Aorta (tissue), 5 donors: ENCODE results near the gene TCEA3. TPM values are rescaled to one million over a fixed set of nuclear protein-coding genes. Genes with fewer than 3 reads are reported as not detected.

ENCODE experiments used
- ATAC-seq: fragments of 200-7000 bp; cut with Tn5 transposase; one replicate; pipeline ENCODE4 v1.9.1; 2022; ENCODE audit warnings: moderate library complexity; ENCODE audit not compliant: low FRiP score
- DNase-seq, 2 donors: peaks; one replicate each; pipeline ENCODE4 v3.0.0-alpha.2; 2020
- H3K27ac ChIP-seq, 2 donors: one replicate each; pipeline ENCODE4 v1.5.1; 2013; ENCODE audit warnings: low read length in 2 of 2, mild to moderate bottlenecking in 2 of 2, moderate library complexity in 2 of 2, control low read depth in 1 of 2, inconsistent platforms in 1 of 2, low read depth in 1 of 2
- H3K27me3 ChIP-seq, 2 donors: one replicate each; pipeline ENCODE4 v1.6.1; 2013; ENCODE audit warnings: control low read depth in 1 of 2, low read length in 1 of 2, mild to moderate bottlenecking in 1 of 2, moderate library complexity in 1 of 2; ENCODE audit not compliant: insufficient read depth in 2 of 2, control insufficient read depth in 1 of 2
- H3K36me3 ChIP-seq, 2 donors: one replicate each; pipeline ENCODE4 v1.6.1; 2013; ENCODE audit warnings: control low read depth in 1 of 2, low read length in 1 of 2, mild to moderate bottlenecking in 1 of 2; ENCODE audit not compliant: insufficient read depth in 2 of 2, control insufficient read depth in 1 of 2
- H3K4me1 ChIP-seq, 2 donors: one replicate each; pipeline ENCODE4 v1.6.1; 2013; ENCODE audit warnings: low read length in 2 of 2, control low read depth in 1 of 2, mild to moderate bottlenecking in 1 of 2, moderate library complexity in 1 of 2; ENCODE audit not compliant: insufficient read depth in 2 of 2, control insufficient read depth in 1 of 2
- H3K4me3 ChIP-seq, 2 donors: one replicate each; pipeline ENCODE4 v1.5.1; 2013; ENCODE audit warnings: low read length in 2 of 2, control low read depth in 1 of 2, mild to moderate bottlenecking in 1 of 2
- H3K9me3 ChIP-seq: one replicate; pipeline ENCODE4 v1.6.1; 2013; ENCODE audit warnings: mild to moderate bottlenecking, low read length; ENCODE audit not compliant: control insufficient read depth
- WGBS, 2 donors: extraction: QIAGEN DNeasy Blood & Tissue Kit; methylation state at CpG; one replicate each; pipeline ENCODE4 v1.1.7; 2013; 5-methylcytosine and 5-hydroxymethylcytosine counted together
- intact Hi-C, 2 donors: fragments of 100-400 bp; cut with DNase I; formaldehyde crosslinking; loops; one replicate each; pipeline versions ENCODE4 v1.14.2 to v1.15.0; 2022
- polyA plus RNA-seq, 2 donors: library from polyadenylated mRNA; stranded (reverse); fragments of 200-250 nt; gene quantifications; one replicate each; pipeline ENCODE4 v1.2.3, GENCODE V29; 2013
- total RNA-seq, 2 donors: library from RNA; stranded (reverse); fragmentation: NEBNext Ultra II Directional; extraction: Animal tissue kit (Norgen Biotek cat#: 25700); gene quantifications; one replicate each; pipeline ENCODE4 v1.2.1, GENCODE V29; 2021
- donor health status: healthy with polysubstance abuse.
- donor health status: Bipolar disorder and iron deficiency.
- donor health status: DM: no; HTN: no; CAD: no.
- donor health status: DM: no; HTN: no; CAD: no.
- donor health status: DM: yes; HTN: yes; CAD: no.

The TCEA3 gene
- total and polyA plus RNA-seq, 4 donors, result 25.7 to 51.3 (median 34.2) TPM

DNA sequence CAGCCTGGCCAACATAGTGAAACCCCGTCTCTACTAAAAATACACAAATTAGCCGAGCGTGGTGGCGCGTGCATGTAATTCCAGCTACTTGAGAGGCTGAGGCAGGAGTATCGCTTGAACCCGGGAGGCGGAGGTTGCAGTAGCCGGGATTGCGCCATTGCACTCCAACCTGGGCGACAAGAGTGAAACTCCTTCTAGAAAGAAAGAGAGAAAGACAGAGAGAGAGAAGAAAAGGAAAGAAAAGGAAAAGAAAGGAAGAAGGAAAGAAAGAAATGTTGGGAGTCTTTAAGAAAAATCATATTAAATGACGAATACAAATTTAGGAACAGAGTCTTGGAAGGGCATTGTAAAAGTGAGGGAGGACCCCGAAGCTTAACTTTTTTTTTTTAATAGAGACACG, 78.6 kb downstream of the TCEA3 start:
- Histone ChIP-seq H3K4me1 (peaks cover 0 to 4% of the 10 kb centered on the region in 2 donors), H3K36me3 (no peaks in the 10 kb centered on the region), H3K4me3 (no peak overlapping the region), H3K27ac (no peak overlapping the region), H3K9me3 (no peaks in the 10 kb centered on the region), H3K27me3 (no peaks in the 10 kb centered on the region)
- ATAC-seq, result no peak
- intact Hi-C loops, result loop anchor here in 1 of 2 donors (10.0 kb wide), 2 partner anchors 59 to 189 kb away; partner anchors contain the start of gene E2F2
- 96 to 98% methylated on average over 14 of the region's 14 CpGs for WGBS, 2 donors
- DNase-seq, result no peak

DNA sequence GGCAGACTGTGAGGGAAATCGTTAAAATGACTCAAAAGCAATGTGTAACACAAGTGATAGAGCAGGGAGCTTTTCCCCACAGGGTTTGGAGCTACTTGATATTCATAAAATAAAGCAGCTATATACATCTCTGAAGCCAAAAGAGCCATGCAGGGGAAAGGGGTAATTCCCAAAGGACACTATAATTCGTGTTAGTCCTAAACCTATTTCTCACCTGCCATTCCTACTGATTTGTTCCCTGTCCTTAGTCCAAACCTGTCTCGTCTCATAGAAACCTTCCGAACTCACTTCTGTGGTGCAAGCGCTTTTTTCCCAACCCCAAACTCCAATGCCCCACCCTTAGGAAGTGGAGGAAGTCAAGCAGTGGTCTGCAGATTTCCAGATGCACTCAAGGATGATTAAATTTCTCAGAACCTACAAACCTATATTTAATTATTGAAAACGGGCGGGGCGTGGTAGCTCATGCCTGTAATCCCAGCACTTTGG, 79.5 kb downstream of the TCEA3 start:
- WGBS, 2 donors, result 23 to 27% methylated on average over 8 of the region's 8 CpGs
- Histone ChIP-seq H3K36me3 (no peaks in the 10 kb centered on the region), H3K27me3 (no peaks in the 10 kb centered on the region), H3K4me1 (peaks cover 0 to 4% of the 10 kb centered on the region in 2 donors), H3K4me3 (peak overlapping the region; percentile 7 to 33), H3K9me3 (no peaks in the 10 kb centered on the region), H3K27ac (peak overlapping the region; percentile 69 to 71)
- DNase-seq (no peak), ATAC-seq (peak; percentile 0)
- intact Hi-C loops, result loop anchor here (1.0 to 10.0 kb wide), 5 partner anchors 23 to 190 kb away; partner anchors contain the start of genes ASAP3 (in 1 of the 2) and E2F2 (in 1 of the 2)

DNA sequence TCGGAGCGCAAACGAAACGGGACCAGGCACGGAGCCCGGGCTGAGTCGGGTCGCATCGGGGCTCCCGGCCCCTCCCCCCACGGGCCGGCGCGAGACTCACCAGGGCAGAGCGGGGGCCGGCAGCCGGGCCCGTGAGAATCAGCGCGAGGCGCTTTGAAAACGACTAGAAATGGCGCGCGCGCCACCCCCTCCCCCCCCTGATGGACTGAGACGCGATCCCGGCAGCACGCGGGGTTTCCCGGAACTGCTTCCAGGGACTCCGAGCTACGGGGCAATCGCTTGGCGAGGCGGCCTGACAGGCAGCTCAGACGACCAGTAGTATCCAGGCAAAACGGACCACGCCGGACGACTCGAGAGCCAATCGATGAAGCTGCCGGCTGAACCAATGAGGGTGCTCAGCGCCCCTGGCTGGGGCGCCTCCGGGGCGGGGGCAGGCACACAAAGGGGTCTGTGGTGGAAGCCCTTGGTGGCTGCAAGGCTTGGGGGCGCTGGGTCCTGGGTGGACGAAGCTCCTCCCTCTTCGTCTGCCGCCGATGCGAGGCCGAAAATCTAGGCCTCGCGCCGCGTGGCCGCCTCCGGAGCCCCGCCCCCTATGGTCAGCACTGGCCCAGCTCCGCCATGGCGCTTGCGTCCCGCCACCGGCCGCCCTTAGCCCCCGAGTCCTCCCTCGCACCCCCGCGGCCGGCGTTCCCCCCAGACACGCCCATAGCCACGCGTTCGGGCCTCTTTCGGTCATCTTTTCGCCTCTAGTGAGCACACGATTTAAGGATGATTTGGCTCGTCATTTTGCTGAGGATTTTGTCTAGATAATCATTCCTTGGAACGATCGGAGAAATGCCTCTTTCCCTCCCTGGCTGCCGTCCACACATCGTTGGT, 80.2 kb downstream of the TCEA3 start, which contains the start of gene HNRNPR:
Gene HNRNPR, minus strand, starts transcription at position 174 of the 876 bp plus-strand sequence. CDS start 3,276 bp downstream, outside the sequence.
- Histone ChIP-seq H3K27ac (peak within 1 kb of the TSS; percentile 69 to 97), H3K36me3 (no peaks in the 10 kb centered on the region), H3K4me1 (peaks cover 0 to 4% of the 10 kb centered on the region in 2 donors), H3K27me3 (no peaks in the 10 kb centered on the region), H3K4me3 (peak within 1 kb of the TSS; percentile 88 to 99), H3K9me3 (no peaks in the 10 kb centered on the region)
- 0% methylated on average over 77 to 87 of the region's 87 CpGs for WGBS, 2 donors
- peak; percentile 100 for DNase-seq
- intact Hi-C loops, result loop anchor here (1.0 to 10.0 kb wide), 5 partner anchors 24 to 190 kb away; partner anchors contain the start of genes ASAP3 (in 1 of the 2) and E2F2 (in 1 of the 2)
- peak; percentile 99 for ATAC-seq

DNA sequence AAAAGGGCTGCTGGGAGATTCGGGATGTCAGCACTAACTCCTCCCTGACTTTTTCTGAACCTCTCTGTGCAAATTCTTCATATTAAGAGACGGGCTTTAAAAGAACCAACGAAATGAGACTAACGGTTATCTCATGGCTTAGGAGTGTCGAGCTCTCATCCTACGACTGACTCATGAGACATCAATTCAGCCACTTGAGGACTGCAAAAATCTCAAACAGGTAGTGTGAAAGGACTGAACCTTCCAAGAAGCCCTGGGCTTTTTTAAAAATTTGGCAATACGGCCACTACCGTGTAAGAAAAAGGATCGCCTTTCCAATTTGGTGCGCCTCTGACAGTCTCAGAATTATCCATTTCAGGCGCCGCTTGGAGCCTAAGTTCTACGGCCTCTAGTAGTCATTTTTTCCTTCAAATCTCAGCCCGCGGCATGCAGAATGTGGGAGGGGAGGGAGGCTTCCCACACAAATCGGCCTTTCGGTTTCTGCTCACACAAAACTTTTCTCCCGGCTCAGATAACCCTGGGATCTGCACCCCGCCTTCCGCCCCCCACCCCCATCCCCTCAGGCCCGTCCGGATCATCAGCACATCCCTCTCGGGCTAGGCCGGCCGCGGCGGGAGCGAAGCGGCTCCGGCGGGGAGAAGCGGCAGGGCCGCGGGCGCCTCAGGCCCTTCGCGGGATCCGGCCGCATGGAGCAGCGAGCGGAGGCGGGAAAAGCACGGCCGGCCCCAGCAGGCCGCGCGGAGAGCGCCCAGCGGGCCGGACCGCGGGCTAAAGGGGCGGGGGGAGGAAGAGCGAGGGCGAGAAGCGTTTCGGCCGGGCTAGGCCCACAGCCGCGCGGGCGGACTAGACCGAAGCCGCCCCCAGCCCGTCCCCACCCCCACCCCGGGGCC, 81.1 kb downstream of the TCEA3 start:
- ATAC-seq (peak; percentile 82), DNase-seq (peak in 1 of 2 donors; percentile 55)
- intact Hi-C loops, result loop anchor here (1.0 to 10.0 kb wide), 5 partner anchors 25 to 191 kb away; partner anchors contain the start of genes ASAP3 (in 1 of the 2) and E2F2 (in 1 of the 2)
- Histone ChIP-seq H3K9me3 (no peaks in the 10 kb centered on the region), H3K36me3 (no peaks in the 10 kb centered on the region), H3K4me3 (peak overlapping the region; percentile 88 to 99), H3K27ac (peak overlapping the region; percentile 68 to 97), H3K27me3 (no peaks in the 10 kb centered on the region), H3K4me1 (peaks cover 0 to 4% of the 10 kb centered on the region in 2 donors)
- WGBS, 2 donors, result 0 to 1% methylated on average over 61 to 66 of the region's 66 CpGs

DNA sequence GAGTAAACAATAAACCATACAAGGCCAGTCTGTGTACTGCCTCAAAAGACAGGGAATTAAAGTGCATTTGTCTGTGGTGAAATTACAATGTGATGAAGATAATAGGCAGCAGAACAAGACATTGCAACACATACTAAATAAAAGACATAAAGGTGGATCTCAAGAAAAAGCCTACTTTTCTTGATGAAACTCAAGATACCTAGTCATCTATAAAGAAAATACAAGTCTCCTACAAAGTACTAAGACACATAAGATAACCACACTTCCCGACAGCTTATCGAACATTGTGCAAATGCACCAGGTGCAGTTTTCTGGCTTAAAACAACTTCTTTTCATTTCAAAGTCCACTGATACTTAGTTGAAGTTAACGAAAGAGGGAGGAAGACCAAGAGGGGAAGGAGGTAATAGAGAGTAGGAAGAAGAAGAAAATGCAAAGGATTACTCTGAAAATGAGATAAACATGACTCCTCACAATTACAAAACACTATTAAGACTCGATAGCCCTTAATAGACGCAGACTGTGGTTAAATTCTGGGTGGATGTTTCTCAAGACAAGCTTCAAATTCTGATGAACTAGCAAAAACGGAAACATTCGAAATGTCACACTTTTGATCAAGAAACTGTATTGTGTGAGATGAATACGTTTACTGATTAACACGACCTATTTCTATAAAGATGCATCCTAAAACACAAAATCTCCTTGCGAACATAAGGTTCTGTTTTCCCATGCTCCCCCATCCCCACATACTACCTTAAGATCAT, 82.4 kb downstream of the TCEA3 start:
- DNase-seq (no peak), ATAC-seq (no peak)
- H3K27ac ChIP-seq, result no peak overlapping the region
- intact Hi-C loops, result loop anchor here (5.0 to 10.0 kb wide), 4 partner anchors 60 to 193 kb away; partner anchors contain the start of genes ASAP3 (in 1 of the 2) and E2F2 (in 1 of the 2)
- peaks cover 0 to 6% of the 10 kb centered on the region in 2 donors for H3K4me1 ChIP-seq
- H3K36me3 ChIP-seq, result peaks cover 0 to 4% of the 10 kb centered on the region in 2 donors
- H3K4me3 ChIP-seq, result peak overlapping the region; percentile 27 to 53
- H3K9me3 ChIP-seq, result no peaks in the 10 kb centered on the region
- WGBS, 2 donors, result 3 to 4% methylated on average over 10 of the region's 10 CpGs
- H3K27me3 ChIP-seq, result no peaks in the 10 kb centered on the region

DNA sequence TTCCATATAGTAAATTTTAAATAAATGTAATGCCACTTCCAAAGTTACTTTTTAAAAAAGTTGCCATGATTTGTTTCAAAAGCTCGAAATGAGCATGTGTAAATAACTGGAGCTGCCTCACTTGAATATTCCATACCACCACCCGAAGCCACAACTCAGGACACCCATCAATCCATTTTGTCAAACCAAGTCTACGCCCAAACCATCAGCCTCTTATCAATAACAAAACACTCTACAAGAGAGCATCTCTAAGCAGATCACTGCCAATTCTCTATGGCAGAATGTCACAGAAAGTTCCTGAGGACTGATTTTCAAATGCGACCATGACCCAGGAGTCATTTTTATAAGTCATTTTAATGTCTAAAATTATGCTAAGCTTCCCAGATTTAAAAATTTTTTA, 84.9 kb downstream of the TCEA3 start:
- Histone ChIP-seq H3K36me3 (peaks cover 0 to 7% of the 10 kb centered on the region in 2 donors), H3K4me3 (no peak overlapping the region), H3K27ac (no peak overlapping the region), H3K27me3 (no peaks in the 10 kb centered on the region), H3K9me3 (no peaks in the 10 kb centered on the region), H3K4me1 (peaks cover 0 to 6% of the 10 kb centered on the region in 2 donors)
- ATAC-seq (no peak), DNase-seq (no peak)
- intact Hi-C loops, result loop anchor here (5.0 to 10.0 kb wide), 4 partner anchors 63 to 195 kb away; partner anchors contain the start of genes ASAP3 (in 1 of the 2) and E2F2 (in 1 of the 2)
- WGBS, 2 donors, result 55 to 58% methylated on average over 4 of the region's 4 CpGs

DNA sequence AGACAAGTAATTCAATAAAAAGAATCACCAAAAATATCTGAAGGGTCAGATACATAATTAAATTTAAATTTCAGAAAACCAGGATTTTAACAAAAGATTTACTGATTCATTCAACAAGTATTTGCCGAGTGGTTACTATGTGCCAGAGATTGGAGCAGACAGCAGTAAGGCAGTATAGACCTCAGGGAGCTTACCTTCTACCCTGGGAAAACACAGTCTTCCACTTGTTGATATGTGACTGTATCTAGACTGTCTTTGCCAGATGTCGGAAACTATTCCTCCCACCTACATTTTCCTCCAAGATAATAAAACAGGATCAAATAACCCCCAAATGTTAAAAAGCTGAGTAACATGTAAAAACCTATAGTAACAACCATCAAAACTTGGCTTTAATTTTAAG, 86.7 kb downstream of the TCEA3 start:
- H3K27me3 ChIP-seq, result no peaks in the 10 kb centered on the region
- DNase-seq, result no peak
- no peak overlapping the region for H3K27ac ChIP-seq
- 55 to 62% methylated on average over 2 of the region's 2 CpGs for WGBS, 2 donors
- H3K36me3 ChIP-seq, result peaks cover 1 to 8% of the 10 kb centered on the region in 2 donors
- no peak for ATAC-seq
- H3K9me3 ChIP-seq, result no peaks in the 10 kb centered on the region
- intact Hi-C loops, result no loop called here
- no peak overlapping the region for H3K4me3 ChIP-seq
- peaks cover 0 to 6% of the 10 kb centered on the region in 2 donors for H3K4me1 ChIP-seq
